Fibroblast of the aortic adventitia (primary cell): ENCODE measurements around the gene ADAMTSL2. TPM values are rescaled to one million over a fixed set of nuclear protein-coding genes. Genes with fewer than 3 reads are reported as not detected.

Experiments
- DNase-seq: peaks from one replicate; pipeline ENCODE4 v3.0.0-alpha.2; 2010; ENCODE audit warnings: low read depth
- H3K4me3 ChIP-seq: 2 replicates; pipeline ENCODE4 v1.5.1; 2011; ENCODE audit warnings: low read depth, mild to moderate bottlenecking, control low read depth, low read length, moderate library complexity
- total RNA-seq: library from RNA; depleted of rRNA; stranded (reverse); fragments of >200 nt; gene quantifications from 2 replicates; pipeline ENCODE4 v1.2.3, GENCODE V29; 2012; ENCODE audit warnings: low replicate concordance
- TF ChIP-seq, protein P1 (sequence below): IDR thresholded peaks from 2 replicates; pipeline ENCODE4 v1.5.1; 2011; ENCODE audit warnings: mild to moderate bottlenecking, low read length, control low read depth, inconsistent platforms; ENCODE audit not compliant: insufficient read depth

Gene ADAMTSL2
- total RNA-seq, 1 donor: not detected

DNA sequence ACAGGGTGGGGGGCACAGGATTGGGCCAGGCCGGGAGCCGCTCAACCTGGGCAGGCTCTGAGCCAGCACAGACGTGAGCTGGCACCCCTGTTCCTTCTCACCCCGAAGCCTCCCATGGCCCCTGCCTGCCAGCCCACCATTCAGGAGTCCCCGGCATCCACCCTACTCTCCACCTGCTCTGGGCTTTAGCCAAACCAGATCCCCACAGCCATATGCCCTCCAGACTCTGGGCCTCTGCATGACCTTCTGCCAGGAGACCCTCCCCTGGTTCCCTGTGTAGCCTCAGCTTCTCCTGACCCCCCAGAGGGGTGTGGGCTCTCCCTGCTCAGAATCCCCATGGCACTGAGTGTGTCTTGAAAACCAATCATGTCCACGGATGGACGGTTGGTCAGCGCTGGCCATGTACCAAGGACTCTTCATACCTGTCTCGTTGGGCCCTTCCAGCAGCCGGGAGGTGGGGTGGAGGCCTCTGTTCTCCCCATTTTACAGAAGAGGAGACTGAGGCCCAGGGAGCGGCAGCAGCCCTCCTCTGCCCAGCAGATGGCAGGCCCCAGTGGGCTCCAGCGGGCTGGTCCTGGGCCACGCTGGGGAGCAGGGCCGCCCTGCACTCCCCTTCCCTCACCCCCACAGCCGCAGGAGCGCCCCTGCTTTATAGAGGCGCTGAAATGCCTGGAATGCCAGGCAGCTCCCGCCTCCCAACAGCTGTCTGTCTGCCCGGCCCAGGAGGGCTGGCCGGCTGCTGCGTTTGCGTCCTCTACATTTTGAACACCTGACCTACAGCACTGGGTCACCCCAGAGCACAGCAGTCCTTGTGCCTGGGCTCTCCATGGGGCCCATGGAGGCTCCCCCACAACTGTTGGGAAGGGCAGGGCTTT lies 6.3 kb upstream of the ADAMTSL2 start:
- no peak for DNase-seq
- TF ChIP-seq, protein P1, sequence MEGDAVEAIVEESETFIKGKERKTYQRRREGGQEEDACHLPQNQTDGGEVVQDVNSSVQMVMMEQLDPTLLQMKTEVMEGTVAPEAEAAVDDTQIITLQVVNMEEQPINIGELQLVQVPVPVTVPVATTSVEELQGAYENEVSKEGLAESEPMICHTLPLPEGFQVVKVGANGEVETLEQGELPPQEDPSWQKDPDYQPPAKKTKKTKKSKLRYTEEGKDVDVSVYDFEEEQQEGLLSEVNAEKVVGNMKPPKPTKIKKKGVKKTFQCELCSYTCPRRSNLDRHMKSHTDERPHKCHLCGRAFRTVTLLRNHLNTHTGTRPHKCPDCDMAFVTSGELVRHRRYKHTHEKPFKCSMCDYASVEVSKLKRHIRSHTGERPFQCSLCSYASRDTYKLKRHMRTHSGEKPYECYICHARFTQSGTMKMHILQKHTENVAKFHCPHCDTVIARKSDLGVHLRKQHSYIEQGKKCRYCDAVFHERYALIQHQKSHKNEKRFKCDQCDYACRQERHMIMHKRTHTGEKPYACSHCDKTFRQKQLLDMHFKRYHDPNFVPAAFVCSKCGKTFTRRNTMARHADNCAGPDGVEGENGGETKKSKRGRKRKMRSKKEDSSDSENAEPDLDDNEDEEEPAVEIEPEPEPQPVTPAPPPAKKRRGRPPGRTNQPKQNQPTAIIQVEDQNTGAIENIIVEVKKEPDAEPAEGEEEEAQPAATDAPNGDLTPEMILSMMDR: no peak
- H3K4me3 ChIP-seq: no peak overlapping the region

DNA sequence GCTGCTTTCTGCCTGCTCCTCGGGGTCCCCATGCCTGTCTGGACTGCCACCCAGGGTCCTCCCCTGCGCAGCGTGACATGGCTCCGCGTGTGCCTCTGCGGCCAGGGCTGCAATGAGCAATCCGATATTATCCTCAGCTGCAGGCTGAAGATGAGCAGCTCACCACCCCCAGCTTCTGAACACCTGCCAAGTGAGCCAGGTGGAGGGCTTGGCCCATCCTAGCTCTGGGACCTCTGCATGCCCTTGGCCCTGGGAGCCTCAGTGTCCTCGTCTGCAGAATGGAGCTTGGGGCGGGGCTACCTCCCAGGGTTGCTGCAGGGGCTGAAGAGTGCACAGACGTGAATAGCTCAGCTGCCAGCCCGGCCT lies 5.6 kb upstream of the ADAMTSL2 start:
- no peak for DNase-seq
- no peak overlapping the region for H3K4me3 ChIP-seq
- TF ChIP-seq, protein P1: no peak

GRCh38 chr9:133529457-133529856 lies 5.0 kb upstream of the ADAMTSL2 start:
- no peak for DNase-seq
- TF ChIP-seq, protein P1: no peak
- no peak overlapping the region for H3K4me3 ChIP-seq

DNA sequence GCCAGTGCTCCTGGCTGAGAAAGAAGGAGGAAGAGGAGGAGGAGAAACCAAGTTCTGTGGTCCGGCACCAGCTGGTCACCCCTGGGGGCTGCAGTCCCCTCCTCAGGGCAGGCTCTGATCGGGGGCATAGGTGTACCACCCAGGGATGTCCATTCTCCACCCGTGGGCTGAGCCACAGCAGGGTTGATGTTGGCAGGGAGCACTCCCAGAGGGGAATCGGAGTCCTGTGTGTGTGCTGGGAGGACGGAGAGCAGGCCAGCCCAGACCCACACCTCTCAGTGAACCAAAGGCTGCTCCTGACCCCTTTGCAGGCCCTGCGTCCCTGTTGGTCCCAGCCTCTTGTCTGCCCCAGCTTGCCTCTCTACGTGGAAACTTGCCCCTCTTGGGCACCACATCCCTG lies 4.6 kb upstream of the ADAMTSL2 start:
- TF ChIP-seq, protein P1: no peak
- no peak for DNase-seq
- no peak overlapping the region for H3K4me3 ChIP-seq

DNA sequence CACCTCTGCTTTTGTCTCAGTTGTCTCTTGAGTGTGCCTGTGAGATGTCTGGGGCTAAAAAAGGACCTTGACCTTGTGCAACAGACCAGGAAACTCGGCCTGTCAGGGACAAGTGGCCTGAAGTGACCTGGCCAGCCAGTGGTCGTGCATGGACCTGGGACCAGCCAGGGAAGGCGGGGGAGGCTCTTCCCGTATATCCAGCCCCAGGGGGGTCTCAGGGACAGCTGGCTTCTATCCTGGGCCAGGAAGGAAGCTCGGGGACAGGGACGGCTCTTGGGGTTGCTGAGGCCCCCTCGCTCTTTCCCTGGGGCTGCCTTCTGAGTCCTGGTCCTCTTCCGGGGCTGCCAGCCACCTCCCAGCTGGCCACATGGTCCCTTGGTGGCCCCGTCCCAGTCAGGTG lies 3.2 kb upstream of the ADAMTSL2 start:
- TF ChIP-seq, protein P1: no peak
- no peak for DNase-seq

GRCh38 chr9:133532937-133533668 lies 1.4 kb upstream of the ADAMTSL2 start:
- TF ChIP-seq, protein P1: peak; percentile 52
- peak; percentile 40 for DNase-seq
- no peak overlapping the region for H3K4me3 ChIP-seq

More for the DNA sequence above, 3.2 kb upstream of the ADAMTSL2 start:
- H3K4me3 ChIP-seq: no peak overlapping the region
